Bronchial epithelial cell (primary cell): ENCODE results near the gene C1QTNF6. TPM values are rescaled to one million over a fixed set of nuclear protein-coding genes. Genes with fewer than 3 reads are reported as not detected.

Experiments
- DNase-seq: peaks from one replicate; pipeline ENCODE4 v3.0.0-alpha.2; 2010; ENCODE audit warnings: low read depth
- FAIRE-seq: peaks from 2 replicates; lab custom pipeline; 2011; peaks lifted over from hg19 to GRCh38; lab: Jason Lieb, UNC
- H3K27me3 ChIP-seq: 2 replicates; pipeline ENCODE4 v1.5.1; 2011; ENCODE audit warnings: low read length; ENCODE audit not compliant: control insufficient read depth, insufficient read depth
- H3K36me3 ChIP-seq: 2 replicates; pipeline ENCODE4 v1.5.1; 2011; ENCODE audit warnings: low read length; ENCODE audit not compliant: control insufficient read depth, insufficient read depth
- H3K4me3 ChIP-seq: 2 replicates; pipeline ENCODE4 v1.5.1; 2011; ENCODE audit warnings: mild to moderate bottlenecking, low read depth, low read length, control low read depth
- CTCF ChIP-seq: IDR thresholded peaks from 2 replicates; pipeline ENCODE4 v1.5.1; 2011; ENCODE audit warnings: mild to moderate bottlenecking, moderate library complexity, low read length, control low read depth, inconsistent platforms; ENCODE audit not compliant: insufficient read depth, severe bottlenecking
- total RNA-seq: library from RNA; depleted of rRNA; stranded (reverse); fragments of >200 nt; gene quantifications from 2 replicates; pipeline ENCODE4 v1.2.1, GENCODE V29; 2014

C1QTNF6 gene
- total RNA-seq, 1 donor from 2014 or later = 2.9 TPM

- no peak for TF ChIP-seq CTCF
- FAIRE-seq (no peak), DNase-seq (peak; percentile 92)
- no peak overlapping the region for H3K4me3 ChIP-seq
- H3K36me3 ChIP-seq = no peaks in the 10 kb centered on the region
- H3K27me3 ChIP-seq = no peaks in the 10 kb centered on the region
Observed at GRCh38 chr22:37188901-37189466, 937 bp upstream of the C1QTNF6 start.

- Histone ChIP-seq H3K36me3 (no peaks in the 10 kb centered on the region), H3K4me3 (peak overlapping the region; percentile 31), H3K27me3 (no peaks in the 10 kb centered on the region)
- FAIRE-seq = no peak
- DNase-seq = peak; percentile 52
- TF ChIP-seq CTCF = no peak
Observed at GRCh38 chr22:37187552-37187890, 526 bp downstream of the C1QTNF6 start.

GRCh38 chr22:37186997-37187522 lies 987 bp downstream of the C1QTNF6 start:
- FAIRE-seq (no peak), DNase-seq (no peak)
- no peak for TF ChIP-seq CTCF
- Histone ChIP-seq H3K27me3 (no peaks in the 10 kb centered on the region), H3K4me3 (no peak overlapping the region), H3K36me3 (peaks cover 1% of the 10 kb centered on the region)

GRCh38 chr22:37186228-37186996 lies 1.6 kb downstream of the C1QTNF6 start:
- no peak for TF ChIP-seq CTCF
- Histone ChIP-seq H3K27me3 (no peaks in the 10 kb centered on the region), H3K36me3 (peaks cover 4% of the 10 kb centered on the region), H3K4me3 (no peak overlapping the region)
- DNase-seq (peak; percentile 67), FAIRE-seq (no peak)

GRCh38 chr22:37185646-37186227 lies 2.3 kb downstream of the C1QTNF6 start:
- peaks cover 4% of the 10 kb centered on the region for H3K36me3 ChIP-seq
- no peaks in the 10 kb centered on the region for H3K27me3 ChIP-seq
- FAIRE-seq = peak; percentile 75
- no peak overlapping the region for H3K4me3 ChIP-seq
- DNase-seq = no peak
- TF ChIP-seq CTCF = no peak
